T-helper 17 cell (primary cell): ENCODE data around the gene SHC4. TPM values are rescaled to one million over a fixed set of nuclear protein-coding genes. Genes with fewer than 3 reads are reported as not detected.
"Not testable (repeated sequence)": the region's sequence is repeated elsewhere in the genome, so short reads cannot be mapped to it uniquely, and the experiment has no call there.

Source experiments
- ATAC-seq: fragments of 150-1000 bp; cut with Tn5 transposase; 2 replicates; pipeline ENCODE4 v1.10.0; 2021; ENCODE audit warnings: mild to moderate bottlenecking, moderate library complexity
- DNase-seq, 3 donors: peaks; one replicate each; pipeline versions ENCODE4 v3.0.0 to v3.0.0-alpha.2; 2020 to 2021
- H3K9me3 ChIP-seq: one replicate; pipeline ENCODE4 v1.7.0; 2013; ENCODE audit warnings: low read length, mild to moderate bottlenecking; ENCODE audit not compliant: control insufficient read depth, poor library complexity, severe bottlenecking
- H3K27ac Mint-ChIP-seq: one replicate; pipeline ENCODE4 v1.8.0; 2022; ENCODE audit warnings: mild to moderate bottlenecking, moderate library complexity, mixed read lengths
- H3K27me3 Mint-ChIP-seq: one replicate; pipeline ENCODE4 v1.8.0; 2022; ENCODE audit warnings: mixed read lengths
- H3K36me3 Mint-ChIP-seq: one replicate; pipeline ENCODE4 v1.8.0; 2022; ENCODE audit warnings: low read depth, mixed read lengths
- H3K4me1 Mint-ChIP-seq: one replicate; pipeline ENCODE4 v1.8.0; 2022; ENCODE audit warnings: mild to moderate bottlenecking, mixed read lengths
- H3K4me3 Mint-ChIP-seq: one replicate; pipeline ENCODE4 v1.8.0; 2022; ENCODE audit warnings: mild to moderate bottlenecking, moderate library complexity, mixed read lengths
- total RNA-seq, 4 donors: library from RNA in 2 of 4; stranded (reverse) in 2 of 4; gene quantifications; one replicate each; pipeline ENCODE4 v1.2.3 and lab custom pipeline; 2022 to 2026

Gene SHC4
- total RNA-seq, 2 donors from 2014 or later: 0.12 TPM; not detected in 1

DNA sequence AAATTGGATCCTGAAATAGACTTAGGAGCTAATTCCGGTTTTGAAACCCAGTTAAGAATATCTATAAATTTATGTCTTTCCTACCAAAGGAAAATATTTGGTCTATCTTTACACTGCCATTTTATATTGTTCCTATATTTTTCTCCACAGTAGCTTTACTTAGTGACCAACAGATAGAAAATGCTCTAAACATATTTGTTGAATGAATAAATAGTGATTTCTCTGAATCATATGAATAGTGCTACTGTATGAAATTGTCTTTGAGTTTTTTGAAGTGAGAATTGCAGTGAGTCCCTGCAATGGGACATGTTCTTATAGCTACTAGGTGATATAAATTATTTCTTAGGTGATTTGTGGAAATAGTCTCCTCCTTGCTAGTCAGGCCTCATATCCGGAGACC is 104.3 kb downstream of the SHC4 start:
- Mint-ChIP-seq H3K27me3 (peaks cover 18% of the 10 kb centered on the region), H3K4me1 (peaks cover 5% of the 10 kb centered on the region), H3K4me3 (no peak overlapping the region), H3K27ac (no peak overlapping the region), H3K36me3 (peaks cover 3% of the 10 kb centered on the region)
- DNase-seq: no peak
- no peaks in the 10 kb centered on the region for H3K9me3 ChIP-seq
- no peak for ATAC-seq

DNA sequence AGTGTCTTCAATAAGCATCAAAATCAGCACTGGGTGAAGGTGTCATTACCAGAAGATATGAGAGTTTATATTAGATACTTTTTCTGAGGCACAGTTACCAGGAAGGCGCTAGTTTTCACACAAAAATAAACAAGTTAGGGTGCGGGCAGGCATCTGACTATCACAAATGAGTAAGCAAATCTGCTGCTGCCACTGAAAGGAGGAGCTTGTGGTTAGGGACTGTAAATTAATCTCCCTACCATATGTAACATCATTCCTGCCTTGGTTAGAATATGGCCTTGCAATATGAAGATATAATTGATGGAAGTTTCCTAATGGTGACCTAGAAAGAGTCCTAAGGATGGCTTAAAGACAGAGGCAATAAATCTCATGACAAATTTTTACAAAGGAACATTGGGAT is 105.3 kb downstream of the SHC4 start:
- H3K4me1 Mint-ChIP-seq: peaks cover 5% of the 10 kb centered on the region
- no peak overlapping the region for H3K4me3 Mint-ChIP-seq
- H3K9me3 ChIP-seq: no peaks in the 10 kb centered on the region
- DNase-seq (no peak), ATAC-seq (no peak)
- no peak overlapping the region for H3K27ac Mint-ChIP-seq
- H3K36me3 Mint-ChIP-seq: peaks cover 3% of the 10 kb centered on the region
- peaks cover 18% of the 10 kb centered on the region for H3K27me3 Mint-ChIP-seq

DNA sequence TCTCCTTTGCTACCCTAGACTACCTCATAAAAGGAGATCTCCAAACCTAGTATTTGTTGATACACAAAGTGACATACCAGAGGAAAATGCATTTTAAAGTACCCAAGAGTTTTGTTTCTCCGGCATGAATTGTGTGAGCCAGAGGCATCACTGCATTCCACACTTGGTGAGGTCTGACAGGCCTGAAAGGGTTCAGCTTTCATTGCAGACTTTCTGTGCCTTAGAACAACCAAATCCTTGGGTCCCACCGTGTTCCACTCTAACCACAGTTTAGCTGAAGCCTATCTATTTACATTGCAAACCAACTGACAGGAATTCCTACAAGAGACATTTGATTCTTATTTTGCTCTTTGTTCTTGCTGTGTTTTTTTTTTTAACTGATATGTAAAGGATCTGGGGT is 106.8 kb downstream of the SHC4 start:
- H3K27me3 Mint-ChIP-seq: peaks cover 20% of the 10 kb centered on the region
- H3K4me1 Mint-ChIP-seq: peaks cover 2% of the 10 kb centered on the region

DNA sequence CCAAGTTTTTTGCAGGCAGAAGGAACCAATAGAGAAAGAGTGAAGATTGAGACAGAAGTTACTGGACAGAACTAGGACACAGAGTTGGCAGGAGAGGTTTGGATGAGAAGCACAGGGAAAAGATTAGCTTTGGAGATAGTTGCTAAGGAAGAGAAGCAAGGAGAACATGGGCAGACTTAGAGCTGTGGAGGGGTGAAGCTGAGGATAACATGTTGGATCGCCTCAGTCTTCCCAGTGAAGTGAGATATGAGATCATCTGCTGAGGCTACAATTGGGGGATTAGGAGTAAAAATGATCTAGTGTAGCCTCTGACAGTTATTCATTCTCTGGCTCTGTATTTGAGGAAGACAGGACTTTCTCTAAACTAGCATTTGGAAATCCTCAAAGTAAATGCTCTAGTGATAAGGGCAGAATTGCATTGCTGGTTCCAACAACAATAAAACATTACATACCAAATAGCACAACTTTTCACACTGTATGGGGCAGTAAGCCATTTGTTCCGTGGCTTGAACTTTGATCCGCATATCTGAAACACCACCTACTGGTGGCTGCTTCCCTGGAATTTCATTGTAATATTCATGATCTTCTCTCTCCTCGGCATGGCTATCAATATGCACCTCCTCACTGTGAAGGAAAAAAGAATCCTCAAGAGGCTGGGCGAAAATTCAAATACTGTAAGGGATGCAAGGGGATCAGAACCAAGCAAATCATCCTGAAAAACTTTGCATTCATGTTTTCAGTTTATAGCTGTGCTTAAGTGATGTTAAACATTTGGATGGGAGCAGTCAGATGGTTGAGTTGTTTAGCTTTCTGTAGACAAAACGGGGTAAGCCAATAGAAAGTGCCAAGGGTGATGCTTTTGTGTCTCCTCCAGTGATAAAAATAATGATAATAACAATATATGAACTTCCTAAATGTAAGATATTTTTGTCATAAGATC is 107.9 kb downstream of the SHC4 start:
- peaks cover 32% of the 10 kb centered on the region for H3K27me3 Mint-ChIP-seq
- ATAC-seq: no peak
- no peak for DNase-seq
- H3K4me3 Mint-ChIP-seq: no peak overlapping the region
- no peaks in the 10 kb centered on the region for H3K9me3 ChIP-seq
- no peak overlapping the region for H3K27ac Mint-ChIP-seq
- no peaks in the 10 kb centered on the region for H3K4me1 Mint-ChIP-seq
- peaks cover 3% of the 10 kb centered on the region for H3K36me3 Mint-ChIP-seq

More for the DNA sequence above, 106.8 kb downstream of the SHC4 start:
- ATAC-seq: no peak
- DNase-seq: no peak
- no peak overlapping the region for H3K27ac Mint-ChIP-seq
- H3K9me3 ChIP-seq: no peaks in the 10 kb centered on the region
- no peak overlapping the region for H3K4me3 Mint-ChIP-seq
- H3K36me3 Mint-ChIP-seq: peaks cover 3% of the 10 kb centered on the region

DNA sequence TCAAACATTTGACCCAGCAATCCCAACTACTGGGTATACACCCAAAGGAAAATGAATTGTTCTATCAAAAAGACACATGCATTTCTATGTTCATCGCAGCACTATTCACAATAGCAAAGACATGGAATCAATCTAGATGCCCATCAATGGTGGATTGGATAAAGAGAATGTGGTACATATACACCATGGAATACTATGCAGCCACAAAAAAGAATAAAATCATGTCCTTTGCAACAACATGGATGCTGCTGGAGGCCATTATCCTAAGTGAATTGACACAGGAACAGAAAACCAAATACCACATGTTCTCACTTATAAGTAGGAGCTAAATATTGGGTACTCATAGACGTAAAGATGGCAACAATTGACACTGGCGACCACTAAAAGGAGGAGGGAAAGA is 109.3 kb downstream of the SHC4 start:
- not testable (repeated sequence) for DNase-seq, H3K4me3 Mint-ChIP-seq, H3K36me3 Mint-ChIP-seq, H3K4me1 Mint-ChIP-seq, H3K27ac Mint-ChIP-seq, H3K9me3 ChIP-seq, ATAC-seq
- peaks cover 33% of the 10 kb centered on the region for H3K27me3 Mint-ChIP-seq

DNA sequence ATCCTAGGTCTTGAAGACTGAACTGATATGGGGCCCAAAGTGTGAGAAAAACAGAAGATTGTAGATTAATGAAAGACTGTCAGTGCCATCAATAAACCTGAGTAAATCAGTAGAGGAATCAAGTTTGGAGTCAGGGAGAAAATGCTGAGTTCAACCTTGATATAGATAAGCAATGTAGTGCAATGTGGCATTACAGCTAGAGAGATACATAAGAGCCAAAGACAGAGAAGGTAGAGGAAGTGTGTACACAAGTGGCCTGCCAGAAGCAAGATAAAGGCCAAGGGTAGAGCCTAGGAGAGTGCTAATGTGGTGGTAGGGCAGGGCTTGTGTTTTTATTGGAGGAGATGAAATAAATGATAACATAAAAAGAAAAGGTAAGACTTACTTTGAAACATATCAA is 111.8 kb downstream of the SHC4 start:
- ATAC-seq: no peak

DNA sequence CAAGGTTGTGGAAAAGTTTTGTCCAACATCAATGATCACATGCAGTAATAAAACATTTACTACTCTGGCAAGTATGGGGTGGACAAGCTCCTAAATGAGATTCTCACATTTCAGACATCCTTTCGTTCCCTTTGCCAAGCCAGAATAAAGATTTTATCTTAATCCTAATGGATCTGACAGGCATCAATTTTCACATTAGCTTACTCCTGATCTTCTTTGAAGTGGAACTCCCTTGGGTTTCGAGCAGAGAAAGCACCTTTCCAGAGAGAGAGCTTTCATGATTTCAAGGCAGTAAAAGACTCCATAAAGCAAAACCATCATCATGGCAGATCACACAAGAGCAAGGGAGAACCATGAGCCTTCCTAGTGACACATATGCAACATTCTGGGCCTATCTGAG is 113.1 kb downstream of the SHC4 start:
- Mint-ChIP-seq H3K27me3 (peaks cover 38% of the 10 kb centered on the region), H3K4me1 (no peaks in the 10 kb centered on the region)
- DNase-seq: no peak

More for the DNA sequence above, 111.8 kb downstream of the SHC4 start:
- H3K27me3 Mint-ChIP-seq: peaks cover 31% of the 10 kb centered on the region
- H3K27ac Mint-ChIP-seq: no peak overlapping the region
- no peaks in the 10 kb centered on the region for H3K9me3 ChIP-seq
- H3K4me3 Mint-ChIP-seq: no peak overlapping the region
- H3K4me1 Mint-ChIP-seq: no peaks in the 10 kb centered on the region
- H3K36me3 Mint-ChIP-seq: peaks cover 9% of the 10 kb centered on the region
- DNase-seq: no peak

DNA sequence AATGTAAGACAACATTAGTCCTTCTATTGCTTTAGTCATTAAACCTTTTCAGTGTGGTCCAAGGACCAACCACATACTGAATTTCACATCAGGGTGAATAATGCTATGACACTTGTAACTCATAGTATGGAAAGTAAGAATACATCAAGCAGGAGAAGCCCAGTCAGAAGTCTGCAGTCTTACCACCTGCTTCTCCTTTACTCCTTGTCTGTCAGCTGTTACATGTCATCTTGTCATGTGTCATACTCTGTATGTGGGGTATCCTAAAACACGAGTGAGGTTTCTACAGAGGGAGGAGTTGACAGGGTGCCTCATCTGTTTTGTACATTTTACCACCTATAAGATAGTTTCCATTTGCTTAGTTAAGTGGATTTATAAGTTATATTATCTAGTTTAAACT is 118.6 kb downstream of the SHC4 start:
- no peaks in the 10 kb centered on the region for H3K4me1 Mint-ChIP-seq
- H3K9me3 ChIP-seq: no peaks in the 10 kb centered on the region
- ATAC-seq (no peak), DNase-seq (no peak)
- H3K27me3 Mint-ChIP-seq: peaks cover 16% of the 10 kb centered on the region
- peaks cover 8% of the 10 kb centered on the region for H3K36me3 Mint-ChIP-seq
- H3K4me3 Mint-ChIP-seq: no peak overlapping the region
- no peak overlapping the region for H3K27ac Mint-ChIP-seq

More for the DNA sequence above, 113.1 kb downstream of the SHC4 start:
- Mint-ChIP-seq H3K27ac (no peak overlapping the region), H3K36me3 (peaks cover 9% of the 10 kb centered on the region), H3K4me3 (no peak overlapping the region)
- ATAC-seq: no peak
- no peaks in the 10 kb centered on the region for H3K9me3 ChIP-seq

DNA sequence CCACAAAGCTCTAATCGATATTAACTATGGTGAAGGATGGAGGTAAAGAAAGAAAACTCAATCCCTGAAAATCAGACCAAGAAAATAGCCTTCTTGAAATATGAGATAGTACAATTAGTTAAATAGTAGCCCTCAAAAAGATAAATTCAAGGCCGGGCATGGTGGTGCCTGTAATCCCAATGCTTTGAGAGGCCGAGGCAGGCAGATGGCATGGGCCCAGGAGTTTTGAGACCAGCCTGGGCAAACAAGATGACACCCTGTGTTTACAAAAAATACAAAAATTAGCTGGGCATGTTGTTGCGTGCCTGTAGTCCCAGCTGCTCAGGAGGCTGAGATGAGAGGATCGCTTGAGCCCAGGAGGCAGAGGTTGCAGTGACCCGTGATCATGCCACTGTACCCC is 121.2 kb downstream of the SHC4 start:
- Mint-ChIP-seq H3K27ac (no peak overlapping the region), H3K4me3 (no peak overlapping the region)
- ATAC-seq: no peak

DNA sequence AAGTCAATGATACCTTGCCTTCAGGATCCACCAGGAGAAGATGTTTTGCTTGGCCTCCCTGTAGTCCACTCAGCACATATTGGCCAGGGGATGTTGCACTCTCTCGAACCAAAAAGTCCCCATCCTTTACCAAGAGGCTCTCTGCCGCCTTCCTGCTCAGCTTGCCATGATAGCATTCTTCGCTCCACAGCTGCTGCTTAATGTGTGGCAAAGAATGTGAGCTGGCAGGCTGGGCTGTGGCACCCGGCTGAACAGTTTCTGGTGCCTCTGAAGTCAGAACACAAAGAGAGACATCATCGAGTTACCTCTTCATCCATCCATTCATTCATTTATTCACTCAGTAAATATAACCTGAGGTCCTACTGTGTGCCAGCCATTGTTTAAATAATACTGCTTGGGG is 129.0 kb downstream of the SHC4 start:
- DNase-seq (no peak), ATAC-seq (no peak)
- Mint-ChIP-seq H3K27me3 (peaks cover 31% of the 10 kb centered on the region), H3K4me1 (no peaks in the 10 kb centered on the region), H3K4me3 (no peak overlapping the region), H3K27ac (no peak overlapping the region), H3K36me3 (peaks cover 3% of the 10 kb centered on the region)
- H3K9me3 ChIP-seq: peaks cover 3% of the 10 kb centered on the region

More for the DNA sequence above, 121.2 kb downstream of the SHC4 start:
- Mint-ChIP-seq H3K36me3 (peaks cover 2% of the 10 kb centered on the region), H3K4me1 (no peaks in the 10 kb centered on the region), H3K27me3 (peaks cover 25% of the 10 kb centered on the region)
- no peak for DNase-seq
- H3K9me3 ChIP-seq: no peaks in the 10 kb centered on the region

DNA sequence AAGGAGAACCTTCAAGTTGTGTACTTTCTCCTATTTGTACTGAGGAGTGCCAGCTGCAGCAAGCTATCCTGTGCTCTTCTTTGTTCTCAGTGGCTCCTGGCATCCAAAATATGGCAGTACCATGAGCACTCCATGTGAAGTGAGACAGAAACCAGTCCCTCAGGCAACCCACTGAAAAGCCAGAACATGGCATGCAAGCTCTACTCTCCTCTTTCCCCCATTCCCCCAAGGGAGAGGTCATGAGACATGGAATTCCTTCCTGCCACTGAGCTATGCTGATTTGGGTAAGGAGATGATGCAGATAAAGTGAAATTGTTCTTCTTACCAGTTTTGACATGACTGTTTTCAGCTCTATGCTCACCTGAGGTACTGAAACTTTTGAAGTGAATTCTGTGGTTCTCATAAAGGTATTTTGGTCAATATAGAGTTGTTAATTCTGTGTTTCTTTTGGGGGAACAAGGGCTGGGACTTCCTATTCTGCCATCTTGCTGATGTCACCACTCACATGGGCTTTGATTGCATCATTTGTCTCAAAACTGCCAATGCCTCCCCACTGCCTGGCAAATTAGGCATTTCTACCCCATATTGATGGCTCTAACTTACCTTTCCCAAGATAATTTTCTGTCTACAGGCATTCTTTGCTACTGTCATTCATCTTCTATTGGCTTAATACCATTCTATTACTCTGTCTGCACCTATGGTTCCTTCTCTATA is 130.0 kb downstream of the SHC4 start:
- Mint-ChIP-seq H3K4me1 (no peaks in the 10 kb centered on the region), H3K4me3 (no peak overlapping the region), H3K27ac (no peak overlapping the region), H3K27me3 (peaks cover 30% of the 10 kb centered on the region), H3K36me3 (peaks cover 3% of the 10 kb centered on the region)
- peaks cover 3% of the 10 kb centered on the region for H3K9me3 ChIP-seq
- ATAC-seq (no peak), DNase-seq (no peak)

DNA sequence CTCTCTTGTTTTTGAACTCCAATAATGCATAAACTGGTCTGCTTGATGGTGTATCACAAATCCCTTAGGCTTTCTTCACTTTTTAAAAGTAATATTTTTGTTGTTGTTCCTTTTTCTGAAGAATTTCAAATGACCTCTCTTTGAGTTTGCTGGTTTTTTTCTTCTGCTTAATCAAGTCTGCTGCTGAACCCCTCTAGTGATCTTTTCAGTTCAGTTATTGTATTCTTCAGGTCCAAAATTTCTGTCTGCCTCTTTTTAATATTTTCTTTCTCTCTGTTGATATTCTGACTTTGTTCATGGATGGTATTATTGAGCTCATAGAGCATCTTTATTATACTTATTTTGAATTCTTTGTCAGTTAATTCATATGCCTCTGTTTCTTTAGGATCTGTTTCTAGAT is 131.1 kb downstream of the SHC4 start:
- ATAC-seq: no peak
- Mint-ChIP-seq H3K27ac (no peak overlapping the region), H3K4me3 (no peak overlapping the region), H3K4me1 (no peaks in the 10 kb centered on the region), H3K27me3 (peaks cover 20% of the 10 kb centered on the region), H3K36me3 (peaks cover 3% of the 10 kb centered on the region)
- peaks cover 3% of the 10 kb centered on the region for H3K9me3 ChIP-seq
- no peak for DNase-seq

DNA sequence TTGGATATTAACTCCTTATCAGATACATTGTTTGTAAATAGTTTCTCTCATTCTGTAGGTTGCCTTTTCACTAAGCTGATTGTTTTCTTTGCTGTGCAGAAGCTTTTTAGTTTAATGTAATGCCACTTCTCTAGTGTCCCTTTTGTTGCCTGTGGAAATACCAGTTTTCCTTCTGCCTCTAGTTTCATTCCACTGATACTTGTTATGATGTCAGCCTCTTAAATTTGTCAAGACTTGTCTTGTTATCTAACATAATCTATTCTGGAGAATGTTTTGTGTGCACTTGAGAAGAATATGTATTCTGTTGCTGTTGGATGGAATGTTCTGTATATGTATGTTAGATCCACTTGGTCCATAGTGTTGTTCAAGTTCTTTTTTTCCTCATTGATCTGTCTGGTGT is 134.8 kb downstream of the SHC4 start:
- ATAC-seq (no peak), DNase-seq (no peak)
- H3K27ac Mint-ChIP-seq: no peak overlapping the region
- no peaks in the 10 kb centered on the region for H3K4me1 Mint-ChIP-seq
- peaks cover 3% of the 10 kb centered on the region for H3K9me3 ChIP-seq
- no peak overlapping the region for H3K4me3 Mint-ChIP-seq
- H3K36me3 Mint-ChIP-seq: no peaks in the 10 kb centered on the region
- H3K27me3 Mint-ChIP-seq: peaks cover 14% of the 10 kb centered on the region
